Endothelial cell (in vitro differentiated cells): ENCODE data around the gene HABP4. TPM values are rescaled to one million over a fixed set of nuclear protein-coding genes. Genes with fewer than 3 reads are reported as not detected.

Experiments used
- DNase-seq: peaks from one replicate; pipeline ENCODE4 v3.0.0; 2021; ENCODE audit warnings: low spot score
- H3K27ac Mint-ChIP-seq: one replicate; pipeline ENCODE4 v1.8.0; 2021; ENCODE audit warnings: mixed read lengths, inconsistent platforms; ENCODE audit not compliant: unreplicated experiment
- H3K27me3 Mint-ChIP-seq: one replicate; pipeline ENCODE4 v1.8.0; 2021; ENCODE audit warnings: mild to moderate bottlenecking, moderate library complexity, mixed read lengths, inconsistent platforms; ENCODE audit not compliant: unreplicated experiment
- H3K36me3 Mint-ChIP-seq: one replicate; pipeline ENCODE4 v1.8.0; 2021; ENCODE audit warnings: mild to moderate bottlenecking, low read depth, mixed read lengths, inconsistent platforms; ENCODE audit not compliant: unreplicated experiment
- H3K4me1 Mint-ChIP-seq: one replicate; pipeline ENCODE4 v1.8.0; 2021; ENCODE audit warnings: mild to moderate bottlenecking, mixed read lengths, inconsistent platforms; ENCODE audit not compliant: unreplicated experiment
- H3K4me3 Mint-ChIP-seq: one replicate; pipeline ENCODE4 v1.8.0; 2021; ENCODE audit warnings: mild to moderate bottlenecking, mixed read lengths, inconsistent platforms; ENCODE audit not compliant: unreplicated experiment
- H3K9me3 Mint-ChIP-seq: one replicate; pipeline ENCODE4 v1.8.0; 2021; ENCODE audit warnings: mixed read lengths, inconsistent platforms; ENCODE audit not compliant: unreplicated experiment
- CTCF ChIP-seq: fragments of 200-600 bp; sonication (generic); IDR thresholded peaks from one replicate; pipeline ENCODE4 v1.5.0; 2021; ENCODE audit warnings: antibody characterized with exemption; ENCODE audit not compliant: unreplicated experiment
- total RNA-seq: library from RNA; stranded (reverse); fragmentation: NEBNext Ultra II Directional; extraction: Animal tissue kit (Norgen Biotek cat#: 25700); gene quantifications from one replicate; pipeline ENCODE4 v1.2.1, GENCODE V29; 2021; ENCODE audit not compliant: unreplicated experiment

Gene HABP4
- total RNA-seq, 1 donor from 2014 or later = 7.5 TPM

- Mint-ChIP-seq H3K4me3 (no peak overlapping the region), H3K27ac (no peak overlapping the region), H3K4me1 (no peaks in the 10 kb centered on the region), H3K9me3 (no peaks in the 10 kb centered on the region), H3K27me3 (no peaks in the 10 kb centered on the region), H3K36me3 (peaks cover 4% of the 10 kb centered on the region)
- TF ChIP-seq CTCF = no peak
- no peak for DNase-seq
Measured at GRCh38 chr9:96519095-96519494, 69.1 kb downstream of the HABP4 start.

- H3K4me1 Mint-ChIP-seq = no peaks in the 10 kb centered on the region
- no peak overlapping the region for H3K4me3 Mint-ChIP-seq
- H3K36me3 Mint-ChIP-seq = peaks cover 4% of the 10 kb centered on the region
- no peaks in the 10 kb centered on the region for H3K9me3 Mint-ChIP-seq
- TF ChIP-seq CTCF = no peak
- no peaks in the 10 kb centered on the region for H3K27me3 Mint-ChIP-seq
- no peak for DNase-seq
- no peak overlapping the region for H3K27ac Mint-ChIP-seq
Measured at GRCh38 chr9:96519787-96520186, 69.8 kb downstream of the HABP4 start.

- no peak overlapping the region for H3K4me3 Mint-ChIP-seq
- H3K36me3 Mint-ChIP-seq = peaks cover 8% of the 10 kb centered on the region
- H3K4me1 Mint-ChIP-seq = no peaks in the 10 kb centered on the region
- H3K9me3 Mint-ChIP-seq = no peaks in the 10 kb centered on the region
- H3K27ac Mint-ChIP-seq = no peak overlapping the region
- no peaks in the 10 kb centered on the region for H3K27me3 Mint-ChIP-seq
- DNase-seq = no peak
- no peak for TF ChIP-seq CTCF
Measured at GRCh38 chr9:96522366-96522765, 72.4 kb downstream of the HABP4 start.

- no peak overlapping the region for H3K4me3 Mint-ChIP-seq
- TF ChIP-seq CTCF = no peak
- no peaks in the 10 kb centered on the region for H3K9me3 Mint-ChIP-seq
- H3K4me1 Mint-ChIP-seq = no peaks in the 10 kb centered on the region
- no peak for DNase-seq
- no peak overlapping the region for H3K27ac Mint-ChIP-seq
- peaks cover 8% of the 10 kb centered on the region for H3K36me3 Mint-ChIP-seq
- H3K27me3 Mint-ChIP-seq = no peaks in the 10 kb centered on the region
Measured at GRCh38 chr9:96523374-96523773, 73.4 kb downstream of the HABP4 start.

- no peak for TF ChIP-seq CTCF
- H3K4me1 Mint-ChIP-seq = no peaks in the 10 kb centered on the region
- H3K27ac Mint-ChIP-seq = no peak overlapping the region
- no peaks in the 10 kb centered on the region for H3K9me3 Mint-ChIP-seq
- H3K36me3 Mint-ChIP-seq = peaks cover 8% of the 10 kb centered on the region
- H3K27me3 Mint-ChIP-seq = no peaks in the 10 kb centered on the region
- no peak for DNase-seq
- H3K4me3 Mint-ChIP-seq = no peak overlapping the region
Measured at GRCh38 chr9:96524045-96524444, 74.1 kb downstream of the HABP4 start.
